HG03571 (cell line): ENCODE data around the gene SUGP1.

Experiments used
- ATAC-seq: cut with Tn5 transposase; IDR thresholded peaks from one replicate; pipeline ENCODE4 v1.9.1; 2021; ENCODE audit not compliant: unreplicated experiment

Gene SUGP1

DNA sequence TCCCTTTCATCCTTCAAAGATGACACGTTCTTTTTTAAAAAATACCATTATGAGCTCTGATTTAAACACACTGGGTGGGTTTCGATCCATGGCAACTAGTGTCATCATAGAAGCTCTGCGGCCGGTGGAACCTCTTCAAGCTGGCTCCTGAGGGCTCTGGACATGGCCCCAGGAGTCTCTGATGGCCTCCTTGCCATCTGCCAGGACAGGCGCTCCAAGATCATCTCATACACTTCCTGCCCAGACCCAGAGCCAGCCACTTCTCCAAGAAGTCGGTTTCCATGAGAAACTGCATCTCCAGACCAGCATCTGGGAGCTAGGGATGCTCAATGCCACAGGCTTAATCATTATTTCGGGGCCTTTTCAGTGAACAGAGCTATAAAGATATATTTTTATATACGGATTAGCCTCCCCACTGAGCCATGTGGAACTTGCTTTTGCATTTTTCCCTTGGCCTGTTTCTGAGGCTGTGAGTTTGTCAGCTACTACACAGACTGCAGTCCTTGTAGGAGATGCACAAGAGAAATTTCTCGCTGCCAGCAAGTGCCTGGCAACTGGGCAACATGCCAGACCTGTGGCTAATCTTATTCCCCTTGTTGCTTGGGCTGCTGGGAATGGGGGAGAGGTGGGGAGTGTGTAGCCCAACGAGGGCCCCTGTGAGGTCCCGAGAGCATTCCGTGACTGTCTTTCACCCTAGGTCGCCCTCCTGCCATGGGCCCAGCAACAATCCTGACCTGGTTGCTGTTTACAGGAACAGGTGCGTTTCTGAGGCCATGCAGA is 15.9 kb downstream of the SUGP1 start:
- ATAC-seq, result no peak

DNA sequence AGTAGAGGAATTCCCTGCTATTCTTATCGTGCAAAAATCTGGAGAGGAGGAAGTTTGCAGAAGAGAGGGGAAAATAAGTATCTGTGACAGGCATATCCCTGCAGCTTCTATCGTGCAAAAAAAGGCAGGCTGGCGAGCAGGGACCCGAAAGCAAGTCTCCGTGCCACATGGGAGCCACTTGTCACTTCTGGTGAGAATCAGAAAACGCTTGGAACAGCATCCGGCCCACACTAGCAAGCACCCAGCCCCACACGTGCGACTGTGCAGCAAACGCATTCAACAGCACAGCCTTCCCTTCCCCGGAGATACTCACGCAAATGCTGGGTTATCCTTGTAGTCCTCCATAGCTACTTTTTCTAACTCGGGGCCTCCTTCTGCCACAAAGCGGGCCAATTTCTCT is 16.9 kb downstream of the SUGP1 start:
- ATAC-seq, result no peak

DNA sequence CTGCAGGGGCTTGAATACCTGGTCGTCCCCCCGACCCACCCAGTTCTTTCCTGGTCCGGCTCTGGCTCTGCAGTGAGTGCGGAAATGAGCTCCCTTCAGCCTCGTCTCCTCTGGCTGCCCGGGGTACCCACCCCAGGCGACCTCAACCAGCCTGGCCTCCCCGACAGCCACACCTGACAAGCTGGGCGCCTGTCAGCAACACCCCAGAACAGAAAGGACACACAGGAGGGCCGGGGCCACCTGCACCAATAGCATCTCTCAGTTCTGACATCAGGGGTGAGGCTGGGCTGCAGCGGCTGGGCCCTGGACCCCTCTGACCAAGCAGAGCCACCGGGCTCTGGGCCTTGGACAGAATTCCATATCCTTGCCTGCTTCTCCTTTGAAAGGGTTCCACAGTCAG is 19.7 kb downstream of the SUGP1 start:
- ATAC-seq, result no peak

GRCh38 chr19:19297759-19298158 is 22.6 kb downstream of the SUGP1 start:
- ATAC-seq, result no peak

DNA sequence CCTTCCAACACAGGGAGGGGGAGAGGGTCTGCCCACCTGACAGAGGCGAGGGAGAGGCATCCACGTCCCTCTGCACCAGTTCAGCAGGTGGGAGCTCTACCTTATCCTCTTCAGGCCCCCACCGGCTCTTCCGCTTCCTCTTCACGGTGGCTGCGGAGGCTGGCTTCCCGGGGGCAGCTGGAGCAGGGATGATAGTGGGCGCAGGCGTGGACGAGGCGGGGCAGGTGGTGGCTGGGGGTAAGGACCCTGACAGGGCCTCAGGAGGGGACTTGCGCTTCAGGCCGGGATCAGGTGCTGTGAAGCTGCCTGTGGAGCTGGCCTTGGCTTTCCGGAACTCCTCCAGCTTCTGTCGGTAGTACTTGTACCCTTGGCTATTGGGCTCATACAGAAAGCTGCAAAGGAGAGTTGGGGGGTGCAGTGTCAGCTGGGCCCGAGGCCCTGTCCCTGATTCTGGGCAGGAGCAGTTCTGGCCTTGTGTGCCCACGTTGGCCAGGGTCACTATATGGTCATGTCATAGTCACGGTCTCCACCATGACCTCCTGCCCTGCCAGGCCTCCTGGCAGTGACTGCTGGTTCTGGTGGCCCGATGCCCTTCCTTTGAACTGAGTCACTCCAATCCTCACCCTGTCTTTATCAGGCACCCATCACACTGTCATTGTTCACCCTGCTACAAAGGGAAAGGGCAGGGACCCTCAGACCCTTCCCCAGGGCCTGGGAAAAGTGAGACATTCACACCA is 23.2 kb downstream of the SUGP1 start:
- ATAC-seq, result no peak

DNA sequence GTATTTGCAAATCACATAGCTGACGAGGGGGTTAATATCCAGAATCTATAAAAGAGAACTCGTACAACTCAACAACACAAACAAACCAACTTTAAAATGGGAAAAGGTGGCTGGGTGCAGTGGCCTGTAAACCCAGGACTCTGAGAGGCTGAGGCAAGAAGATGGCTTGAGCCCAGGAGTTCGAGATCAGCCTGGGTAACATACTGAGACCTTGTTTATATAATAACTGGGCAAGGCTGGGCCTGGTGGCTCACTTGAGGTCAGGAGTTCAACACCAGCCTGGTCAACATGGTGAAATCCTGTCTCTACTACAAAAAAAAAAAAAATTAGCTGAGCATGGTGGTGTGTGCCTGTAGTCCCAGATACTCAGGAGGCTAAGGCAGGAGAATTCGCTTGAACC is 25.4 kb downstream of the SUGP1 start:
- ATAC-seq, result no peak

DNA sequence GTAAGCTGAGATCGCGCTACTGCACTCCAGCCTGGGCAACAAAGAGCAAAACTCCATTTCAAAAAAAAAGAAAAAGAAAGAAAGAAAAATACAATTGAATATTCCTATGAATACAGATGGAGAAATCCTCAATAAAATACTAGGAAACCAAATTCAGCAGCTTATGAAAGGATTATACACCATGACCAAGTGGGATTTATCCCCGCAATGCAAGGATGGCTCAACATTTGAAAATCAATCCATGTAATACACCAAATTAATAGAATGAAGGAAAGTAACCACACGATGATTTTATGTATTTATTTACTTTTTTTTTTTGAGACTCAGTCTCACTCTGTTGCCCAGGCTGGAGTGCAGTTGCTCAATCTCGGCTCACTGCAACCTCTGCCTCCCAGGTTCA is 27.7 kb downstream of the SUGP1 start:
- no peak for ATAC-seq

DNA sequence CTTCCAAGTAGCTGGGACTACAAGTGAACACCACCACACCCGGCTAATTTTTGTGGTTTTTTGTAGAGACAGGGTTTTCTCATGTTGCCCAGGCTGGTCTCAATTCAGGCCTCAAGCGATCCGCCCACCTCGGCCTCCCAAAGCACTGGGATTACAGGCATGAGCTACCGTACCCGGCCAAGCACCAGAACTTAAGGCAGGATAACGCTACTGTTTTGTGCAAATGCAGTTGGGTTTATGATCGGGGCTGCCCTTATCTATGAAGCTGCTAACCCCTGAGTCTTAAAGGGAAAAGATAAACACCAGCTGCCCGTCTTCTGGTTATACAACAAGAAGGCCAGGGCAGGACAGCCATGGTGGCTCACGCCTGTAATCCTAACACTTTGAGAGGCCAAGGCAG is 34.6 kb downstream of the SUGP1 start:
- no peak for ATAC-seq

- ATAC-seq, result no peak
Measured at GRCh38 chr19:19280561-19280960, 39.7 kb downstream of the SUGP1 start.

DNA sequence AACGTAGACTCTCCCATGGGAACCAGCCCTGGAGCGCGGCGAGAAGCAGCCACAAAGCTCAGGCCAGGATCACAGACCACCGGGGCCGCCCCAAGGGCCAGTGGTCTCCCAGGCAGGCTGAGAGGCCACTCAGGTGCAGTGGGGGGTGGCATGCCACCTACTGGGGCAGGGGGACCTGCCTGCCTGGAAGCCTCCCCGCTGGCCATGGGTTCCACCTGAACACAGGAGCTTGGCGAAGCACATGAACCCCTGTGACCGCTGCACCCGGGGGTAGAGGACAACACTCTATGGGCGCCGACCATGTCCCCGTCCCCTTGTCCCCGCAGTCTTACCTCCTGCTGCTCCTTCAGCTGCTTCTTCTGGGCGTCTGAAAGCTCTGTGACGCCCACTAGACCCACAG is 40.5 kb downstream of the SUGP1 start:
- no peak for ATAC-seq

- no peak for ATAC-seq
Measured at GRCh38 chr19:19279062-19279612, 41.2 kb downstream of the SUGP1 start.

DNA sequence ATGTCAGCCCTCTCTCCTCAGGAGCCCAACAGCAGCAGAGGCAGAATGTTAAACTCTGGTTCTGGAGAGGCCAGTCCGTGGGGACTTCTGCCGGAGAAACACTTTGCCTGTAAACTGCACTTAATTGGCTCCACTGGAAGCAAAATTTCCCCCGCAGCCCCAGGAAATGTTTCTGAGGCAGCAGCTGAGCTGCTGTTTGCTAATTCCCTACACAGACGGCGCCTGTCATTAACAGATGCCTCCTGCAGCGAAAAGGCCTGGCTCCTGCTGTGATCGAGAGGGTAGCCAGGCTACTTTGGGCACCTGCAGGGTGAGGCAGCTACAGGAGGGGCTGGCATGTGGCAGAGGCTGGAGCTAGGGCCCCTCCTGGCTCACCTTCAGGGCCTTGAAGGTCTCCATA is 42.0 kb downstream of the SUGP1 start:
- no peak for ATAC-seq

DNA sequence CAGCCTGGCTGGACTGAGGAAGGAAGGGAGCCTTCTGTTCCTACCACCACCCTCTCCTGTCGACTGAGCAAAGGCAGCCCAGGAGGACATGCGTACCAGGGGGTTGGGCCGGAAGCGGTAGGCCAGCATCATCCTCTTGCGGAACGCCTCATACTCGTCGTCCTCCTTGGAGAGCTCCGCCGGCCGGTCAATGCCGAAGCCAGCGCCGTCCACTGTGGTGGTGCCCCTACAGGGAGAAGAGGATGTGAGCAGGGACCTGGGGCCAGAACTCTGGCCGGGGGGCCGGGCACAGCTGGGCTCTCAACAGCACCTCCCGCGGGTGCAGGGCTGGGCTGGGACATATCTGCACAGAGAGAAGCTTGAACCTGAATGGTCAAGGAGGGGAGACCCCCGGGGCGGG is 43.5 kb downstream of the SUGP1 start:
- no peak for ATAC-seq

DNA sequence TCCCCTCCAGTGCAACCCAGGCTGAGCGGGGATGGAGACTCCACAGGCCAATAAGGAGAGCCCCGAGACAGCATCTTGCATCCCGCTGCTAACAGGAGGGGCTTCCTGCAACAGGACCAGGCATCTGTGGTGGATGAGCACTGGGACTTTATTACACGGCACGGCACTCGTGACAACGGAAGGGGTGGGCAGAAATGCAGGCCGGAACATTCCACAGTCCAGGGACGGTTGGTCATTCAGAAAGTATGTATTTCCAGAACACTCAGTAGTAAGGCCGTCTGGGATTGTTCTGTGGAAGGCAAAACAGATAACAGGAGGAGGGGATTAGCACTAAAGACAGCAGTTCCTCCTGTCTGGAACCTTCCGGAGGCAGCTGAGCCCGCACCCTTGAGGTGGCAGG is 43.9 kb downstream of the SUGP1 start:
- ATAC-seq, result no peak

DNA sequence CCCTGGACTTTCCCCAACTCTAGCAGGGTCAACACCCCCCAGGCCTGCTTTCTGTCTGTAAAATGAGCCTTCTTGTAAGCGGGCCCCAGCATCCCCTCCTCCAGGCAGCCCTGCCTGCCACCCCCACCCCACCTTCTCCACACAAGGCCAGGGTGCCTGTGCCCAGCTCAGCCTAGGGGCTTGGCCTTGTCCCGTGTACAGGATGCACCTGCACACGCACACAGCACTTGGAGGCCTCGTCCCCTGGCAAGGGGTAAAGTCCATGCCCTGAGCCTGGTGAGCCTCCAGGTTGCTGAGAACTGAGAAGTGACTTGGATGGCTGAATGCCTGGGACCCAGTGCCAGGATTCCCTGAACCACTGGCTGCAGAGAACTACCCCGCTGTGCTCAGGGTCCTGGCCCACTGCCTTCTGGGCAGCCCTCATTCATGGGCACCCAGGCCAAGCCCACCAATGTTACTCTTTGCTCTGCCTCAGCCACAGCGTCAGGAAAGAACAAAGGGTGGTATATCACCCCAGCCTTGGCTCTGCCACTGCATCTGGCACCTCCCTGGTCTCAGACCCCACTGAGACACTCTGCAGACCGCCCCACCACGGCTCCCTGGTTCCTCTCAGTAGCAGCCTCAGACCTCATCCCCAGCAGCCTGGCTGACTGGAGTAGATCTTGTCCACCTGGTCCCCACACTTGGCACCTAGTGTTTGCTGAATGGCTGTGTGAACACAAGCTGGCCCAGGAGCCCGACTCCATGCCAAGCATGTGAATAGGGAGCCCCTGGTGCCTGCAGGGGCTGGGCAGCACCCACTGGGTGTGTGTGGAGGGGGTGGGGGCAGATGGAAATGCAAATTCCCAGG is 45.4 kb downstream of the SUGP1 start:
- ATAC-seq, result no peak

DNA sequence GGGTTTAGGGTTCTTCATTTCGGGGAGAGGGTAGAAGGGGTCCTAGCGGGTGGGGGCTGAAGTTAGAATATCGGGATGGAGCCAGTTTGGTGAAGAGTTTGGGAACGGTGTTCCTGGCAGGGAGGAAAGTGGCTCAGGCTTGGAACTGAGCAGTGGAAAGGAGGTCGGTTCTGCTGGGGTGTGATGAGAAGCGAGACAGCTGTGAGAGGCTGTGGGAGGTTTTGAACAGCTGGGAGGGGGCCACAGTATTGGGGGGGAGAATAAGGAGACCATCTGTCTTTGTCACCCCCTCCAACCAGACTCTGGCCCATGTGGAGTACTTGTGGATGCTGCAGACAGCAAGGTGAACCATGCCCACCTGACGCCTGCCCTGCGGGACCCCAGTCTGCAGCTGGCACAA is 46.2 kb downstream of the SUGP1 start:
- ATAC-seq, result no peak

- no peak for ATAC-seq
Measured at GRCh38 chr19:19271828-19272599, 48.3 kb downstream of the SUGP1 start.

DNA sequence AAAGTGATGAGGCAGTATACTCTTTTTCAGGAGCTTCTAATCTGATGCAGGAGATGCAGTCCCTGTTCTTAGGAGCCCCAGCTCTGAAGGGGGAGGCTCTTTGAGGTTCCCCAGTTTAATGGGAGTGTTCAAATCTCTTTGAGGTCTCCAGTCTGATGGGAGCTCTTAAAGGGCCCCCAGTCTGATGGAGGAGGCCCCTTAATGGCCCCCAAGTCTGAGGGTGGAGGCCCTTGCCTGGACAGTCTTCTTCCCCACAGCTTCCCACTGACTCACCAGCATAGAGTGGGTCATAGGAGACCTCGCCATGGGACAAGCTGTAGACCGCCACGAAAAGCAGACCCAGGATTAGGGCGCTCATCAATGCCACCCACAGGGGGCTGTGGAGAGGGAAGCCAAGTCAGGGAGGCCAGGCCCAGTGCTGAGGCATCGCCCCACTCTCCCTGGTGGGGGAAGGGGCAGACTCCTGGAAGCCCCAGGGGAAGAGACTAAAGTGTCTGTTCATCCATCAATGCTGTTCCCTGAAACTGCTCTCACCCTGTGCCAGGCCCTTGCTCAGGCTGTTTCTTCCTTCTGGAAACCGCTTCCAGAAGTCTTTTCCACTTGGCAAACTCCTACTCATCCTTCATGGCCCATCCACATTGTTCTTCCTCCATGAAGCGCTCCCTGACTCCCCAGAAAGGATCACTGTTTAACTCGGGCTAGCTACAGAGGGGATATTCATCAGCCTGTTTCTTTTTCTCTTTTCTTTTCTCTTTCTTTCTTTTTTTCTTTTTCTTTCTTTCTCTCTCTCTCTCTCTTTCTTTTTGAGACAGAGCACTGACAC is 49.3 kb downstream of the SUGP1 start:
- ATAC-seq, result no peak

- ATAC-seq, result no peak
Measured at GRCh38 chr19:19269952-19270694, 50.2 kb downstream of the SUGP1 start.
